ENCODE data around the gene PODN.

- no peak for TF ChIP-seq CTCF (IDR thresholded peaks at IDR 0.05)
- no peak for TF ChIP-seq SIN3A (IDR thresholded peaks at IDR 0.05; ENCODE audit: borderline replicate concordance, insufficient read depth, low read depth, low read length)
- TF ChIP-seq REST (IDR thresholded peaks at IDR 0.05; ENCODE audit: insufficient read depth in 1 of 2, low read depth in 2 of 2, low read length in 1 of 2): no peak
- TF ChIP-seq POLR2AphosphoS5 (IDR thresholded peaks at IDR 0.05; ENCODE audit: low read depth, low read length): no peak
- TF ChIP-seq TCF7L2 (IDR thresholded peaks at IDR 0.05; ENCODE audit: low read depth, low read length): no peak
Observed at GRCh38 chr1:53116933-53117600, 55.1 kb downstream of the PODN start.

Measured in Panc1 (cell line).